GM23248 (cell line): ENCODE measurements around the gene SMARCD3. TPM values are rescaled to one million over a fixed set of nuclear protein-coding genes. Genes with fewer than 3 reads are reported as not detected.

Source experiments
- DNase-seq: peaks from one replicate; pipeline ENCODE4 v3.0.0-alpha.2; 2015
- H2AFZ ChIP-seq: fragments of 200-600 bp; sonication (generic); 2 replicates; pipeline ENCODE4 v1.6.1; 2016; ENCODE audit warnings: antibody characterized with exemption
- H3F3A ChIP-seq: fragments of 200-600 bp; sonication (generic); 2 replicates; pipeline ENCODE4 v1.6.1; 2016; ENCODE audit warnings: mild to moderate bottlenecking, antibody characterized with exemption, mixed run types; ENCODE audit not compliant: insufficient read depth
- H3K27ac ChIP-seq: fragments of 200-600 bp; sonication (generic); 2 replicates; pipeline ENCODE4 v1.5.1; 2016; ENCODE audit warnings: mild to moderate bottlenecking
- H3K27me3 ChIP-seq: fragments of 200-600 bp; sonication (generic); replicated peaks from 2 replicates; pipeline ENCODE4 v1.6.1; 2016; ENCODE audit warnings: mild to moderate bottlenecking; ENCODE audit not compliant: insufficient read depth
- H3K36me3 ChIP-seq: fragments of 200-600 bp; sonication (generic); 2 replicates; pipeline ENCODE4 v1.6.1; 2016; ENCODE audit warnings: low read depth, mild to moderate bottlenecking
- H3K4me1 ChIP-seq: fragments of 200-600 bp; sonication (generic); 2 replicates; pipeline ENCODE4 v1.6.1; 2016; ENCODE audit warnings: mild to moderate bottlenecking; ENCODE audit not compliant: insufficient read depth
- H3K4me2 ChIP-seq: fragments of 200-600 bp; sonication (generic); one replicate; pipeline ENCODE4 v1.6.1; 2016; ENCODE audit warnings: mild to moderate bottlenecking; ENCODE audit not compliant: unreplicated experiment
- H3K4me3 ChIP-seq: fragments of 200-600 bp; sonication (generic); 2 replicates; pipeline ENCODE4 v1.5.1; 2016; ENCODE audit warnings: mild to moderate bottlenecking
- H3K79me2 ChIP-seq: fragments of 200-600 bp; sonication (generic); 2 replicates; pipeline ENCODE4 v1.6.1; 2016; ENCODE audit warnings: mild to moderate bottlenecking; ENCODE audit not compliant: insufficient read depth
- H3K9ac ChIP-seq: fragments of 200-600 bp; sonication (generic); 2 replicates; pipeline ENCODE4 v1.6.1; 2016; ENCODE audit warnings: mild to moderate bottlenecking
- H3K9me2 ChIP-seq: fragments of 200-600 bp; sonication (generic); 2 replicates; pipeline ENCODE4 v1.6.1; 2016; ENCODE audit warnings: mixed run types, mild to moderate bottlenecking, moderate library complexity; ENCODE audit not compliant: insufficient read depth
- H3K9me3 ChIP-seq: fragments of 200-600 bp; sonication (generic); one replicate; pipeline ENCODE4 v1.6.1; 2017; ENCODE audit warnings: low read depth
- H4K20me1 ChIP-seq: fragments of 200-600 bp; sonication (generic); 2 replicates; pipeline ENCODE4 v1.6.0; 2016; ENCODE audit not compliant: insufficient read depth
- EZH2 ChIP-seq: fragments of 200-600 bp; sonication (generic); IDR thresholded peaks from 2 replicates; pipeline ENCODE4 v1.6.1; 2018; ENCODE audit warnings: antibody characterized with exemption, mild to moderate bottlenecking; ENCODE audit not compliant: insufficient read depth, poor library complexity, severe bottlenecking
- EZH2phosphoT487 ChIP-seq: fragments of 200-600 bp; sonication (generic); IDR thresholded peaks from 2 replicates; pipeline ENCODE4 v1.6.1; 2018; ENCODE audit warnings: antibody characterized with exemption, moderate library complexity, mild to moderate bottlenecking, low read depth; ENCODE audit not compliant: insufficient read depth
- WGBS, 2 experiments: methylation state at CpG; one replicate each; pipeline ENCODE4 v1.1.6; 2015 to 2017; ENCODE audit warnings: low lambda C conversion rate in 2 of 2, low coverage in 1 of 2; ENCODE audit errors: missing lambda C conversion rate in 2 of 2; 5-methylcytosine and 5-hydroxymethylcytosine counted together
- in situ Hi-C: fragments of 300-500 bp; cut with MboI; formaldehyde crosslinking; loops from 2 replicates; pipeline ENCODE4 v1.15.0; 2020
- polyA plus RNA-seq: library from polyadenylated mRNA; unstranded; fragments of >200 nt; fragmentation: Nextera tagmentation; extraction: Ambion mirVana; gene quantifications from 2 replicates; pipeline ENCODE4 v1.2.1, GENCODE V29; 2016
- total RNA-seq: library from RNA; depleted of rRNA; stranded (reverse); fragments of >200 nt; shearing (Covaris generic); gene quantifications from 2 replicates; pipeline ENCODE4 v1.2.3, GENCODE V29; 2014

The SMARCD3 gene
- total and polyA plus RNA-seq, 2 experiments from 2014 or later, result 22.4 to 32.2 TPM

DNA sequence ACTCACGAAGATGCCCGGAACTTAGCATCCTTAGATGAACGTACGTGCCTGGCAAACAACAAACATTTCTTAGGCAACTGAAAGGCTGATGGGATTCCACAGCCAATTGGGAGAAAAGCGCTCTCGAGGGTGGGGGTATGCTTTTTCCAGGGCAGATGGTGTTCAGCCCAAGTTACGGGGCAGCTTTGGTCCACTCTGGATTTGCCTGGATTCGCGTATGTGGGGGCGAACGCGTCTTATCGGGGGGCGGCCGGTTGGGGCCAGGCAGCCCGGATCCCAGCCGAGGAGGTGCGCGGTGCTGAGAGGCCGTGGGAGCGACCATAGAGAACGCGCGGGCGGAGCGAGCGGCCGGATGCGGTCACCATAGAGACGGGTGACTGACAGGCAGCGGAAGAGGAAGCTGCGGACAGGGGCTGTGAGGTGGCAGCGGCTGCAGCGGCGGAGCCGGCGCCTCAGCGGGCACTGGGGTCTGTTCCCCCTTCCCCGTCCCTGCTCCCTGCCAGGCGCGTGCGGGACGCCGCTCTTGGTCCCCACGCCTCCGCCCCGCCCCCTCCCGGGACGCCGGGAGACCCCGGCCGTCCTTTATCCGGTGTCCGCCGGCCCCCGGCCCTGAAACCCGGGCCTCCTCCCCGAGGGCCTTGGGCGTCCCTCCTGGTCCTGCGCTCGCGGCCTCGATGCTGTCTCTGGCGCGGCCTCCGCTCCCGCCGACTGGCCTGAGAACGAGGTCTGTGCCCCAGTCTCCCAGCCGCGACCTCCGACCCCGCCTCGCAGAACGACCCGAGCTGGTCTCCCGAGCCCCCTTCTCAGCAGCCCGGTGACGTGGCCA is 16.2 kb downstream of the SMARCD3 start, which contains the start of gene CHPF2:
CHPF2 (plus strand) TSS at position 393 of the 826 bp plus-strand sequence. CDS start 1,529 bp downstream, outside the sequence.
- peak within 1 kb of the TSS; percentile 99 for H3K9ac ChIP-seq
- H3K79me2 ChIP-seq, result peaks cover 58% of the 10 kb centered on the region
- H2AFZ ChIP-seq, result peak within 1 kb of the TSS; percentile 92
- H4K20me1 ChIP-seq, result peaks cover 21% of the 10 kb centered on the region; the same call in 1 of the 2 replicates
- peak within 1 kb of the TSS; percentile 86 for H3K4me2 ChIP-seq
- no peaks in the 10 kb centered on the region for H3K27me3 ChIP-seq
- peak within 1 kb of the TSS; percentile 98 for H3K27ac ChIP-seq
- no peaks in the 10 kb centered on the region for H3K9me3 ChIP-seq
- peak; percentile 96 for DNase-seq
- TF ChIP-seq EZH2, result no peak
- TF ChIP-seq EZH2phosphoT487, result no peak
- in situ Hi-C loops, result no loop called here
- peaks cover 16% of the 10 kb centered on the region; the same call in 1 of the 2 replicates for H3K36me3 ChIP-seq
- peaks cover 20% of the 10 kb centered on the region for H3F3A ChIP-seq
- H3K4me3 ChIP-seq, result peak within 1 kb of the TSS; percentile 100
- no peaks in the 10 kb centered on the region for H3K9me2 ChIP-seq
- WGBS, 2 experiments, result 1% methylated on average over 44 to 76 of the region's 79 CpGs
- H3K4me1 ChIP-seq, result peaks cover 27% of the 10 kb centered on the region

GRCh38 chr7:151231080-151231479 is 17.4 kb downstream of the SMARCD3 start:
- peak overlapping the region; percentile 92; the same call in 1 of the 2 replicates for H2AFZ ChIP-seq
- 41 to 52% methylated on average over 1 of the region's 1 CpG for WGBS, 2 experiments
- H3K9me2 ChIP-seq, result no peaks in the 10 kb centered on the region
- H3K36me3 ChIP-seq, result peaks cover 6% of the 10 kb centered on the region; the same call in 1 of the 2 replicates
- no peak overlapping the region for H3K9ac ChIP-seq
- peaks cover 20% of the 10 kb centered on the region for H3F3A ChIP-seq
- H3K79me2 ChIP-seq, result peaks cover 55% of the 10 kb centered on the region
- DNase-seq, result peak; percentile 41
- in situ Hi-C loops, result no loop called here
- peaks cover 29% of the 10 kb centered on the region for H3K4me1 ChIP-seq
- TF ChIP-seq EZH2phosphoT487, result no peak
- no peak for TF ChIP-seq EZH2
- 0 out of 2 replicates have a peak overlapping the region, but pooled peaks have one; percentile 100 for H3K4me3 ChIP-seq
- H3K4me2 ChIP-seq, result peak overlapping the region; percentile 86
- no peaks in the 10 kb centered on the region for H3K9me3 ChIP-seq
- H4K20me1 ChIP-seq, result peaks cover 21% of the 10 kb centered on the region; the same call in 1 of the 2 replicates
- H3K27me3 ChIP-seq, result no peaks in the 10 kb centered on the region
- H3K27ac ChIP-seq, result no peak overlapping the region

DNA sequence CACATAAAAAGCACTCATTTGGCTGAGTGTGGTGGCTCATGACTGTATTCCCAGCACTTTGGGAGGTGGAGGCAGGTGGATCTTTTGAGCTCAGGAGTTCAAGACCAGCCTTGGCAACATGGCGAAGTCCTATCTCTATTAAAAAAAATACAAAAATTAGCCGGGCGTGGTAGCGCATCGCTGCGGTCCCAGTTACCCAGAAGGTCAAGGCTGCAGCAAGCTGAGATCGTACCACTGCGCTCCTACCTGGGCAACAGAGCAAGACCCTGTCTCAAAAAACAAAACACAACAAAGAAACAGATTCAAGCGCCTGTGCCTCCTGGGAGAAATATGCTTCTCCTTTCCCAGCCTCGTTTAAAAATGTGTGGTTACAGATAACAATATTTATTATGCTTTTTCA is 19.2 kb downstream of the SMARCD3 start:
- H3K79me2 ChIP-seq, result peaks cover 55% of the 10 kb centered on the region
- H3K4me3 ChIP-seq, result no peak overlapping the region
- no peak overlapping the region for H3K27ac ChIP-seq
- DNase-seq, result no peak
- peaks cover 5% of the 10 kb centered on the region; the same call in 1 of the 2 replicates for H4K20me1 ChIP-seq
- H3K4me1 ChIP-seq, result peaks cover 41% of the 10 kb centered on the region
- H3K27me3 ChIP-seq, result no peaks in the 10 kb centered on the region
- no peak overlapping the region for H3K4me2 ChIP-seq
- TF ChIP-seq EZH2 (no peak), EZH2phosphoT487 (no peak)
- WGBS, 2 experiments, result 89 to 93% methylated on average over 10 of the region's 10 CpGs
- H2AFZ ChIP-seq, result no peak overlapping the region
- H3K9me2 ChIP-seq, result no peaks in the 10 kb centered on the region
- no peak overlapping the region for H3K9ac ChIP-seq
- H3K9me3 ChIP-seq, result no peaks in the 10 kb centered on the region
- H3K36me3 ChIP-seq, result peaks cover 11% of the 10 kb centered on the region
- in situ Hi-C loops, result no loop called here
- peaks cover 20% of the 10 kb centered on the region for H3F3A ChIP-seq

GRCh38 chr7:151228024-151228866 is 20.2 kb downstream of the SMARCD3 start:
- Histone ChIP-seq H3K9me3 (no peaks in the 10 kb centered on the region), H3K4me3 (peak overlapping the region; percentile 88), H2AFZ (peak overlapping the region; percentile 96), H3K9me2 (no peaks in the 10 kb centered on the region), H3K27me3 (no peaks in the 10 kb centered on the region), H3K79me2 (peaks cover 49% of the 10 kb centered on the region), H3K36me3 (peaks cover 15% of the 10 kb centered on the region), H4K20me1 (no peaks in the 10 kb centered on the region), H3K27ac (peak overlapping the region; percentile 77), H3K4me2 (peak overlapping the region; percentile 86), H3K4me1 (peaks cover 34% of the 10 kb centered on the region), H3K9ac (peak overlapping the region; percentile 91), H3F3A (peaks cover 20% of the 10 kb centered on the region)
- in situ Hi-C loops, result no loop called here
- TF ChIP-seq EZH2 (no peak), EZH2phosphoT487 (no peak)
- no peak for DNase-seq
- 58 to 59% methylated on average over 10 of the region's 10 CpGs for WGBS, 2 experiments
